ENCODE measurements around the gene IL1RAP.
"Not testable (repeated sequence)": the region's sequence is repeated elsewhere in the genome, so short reads cannot be mapped to it uniquely, and the experiment has no call there.

Gene IL1RAP, protein sequence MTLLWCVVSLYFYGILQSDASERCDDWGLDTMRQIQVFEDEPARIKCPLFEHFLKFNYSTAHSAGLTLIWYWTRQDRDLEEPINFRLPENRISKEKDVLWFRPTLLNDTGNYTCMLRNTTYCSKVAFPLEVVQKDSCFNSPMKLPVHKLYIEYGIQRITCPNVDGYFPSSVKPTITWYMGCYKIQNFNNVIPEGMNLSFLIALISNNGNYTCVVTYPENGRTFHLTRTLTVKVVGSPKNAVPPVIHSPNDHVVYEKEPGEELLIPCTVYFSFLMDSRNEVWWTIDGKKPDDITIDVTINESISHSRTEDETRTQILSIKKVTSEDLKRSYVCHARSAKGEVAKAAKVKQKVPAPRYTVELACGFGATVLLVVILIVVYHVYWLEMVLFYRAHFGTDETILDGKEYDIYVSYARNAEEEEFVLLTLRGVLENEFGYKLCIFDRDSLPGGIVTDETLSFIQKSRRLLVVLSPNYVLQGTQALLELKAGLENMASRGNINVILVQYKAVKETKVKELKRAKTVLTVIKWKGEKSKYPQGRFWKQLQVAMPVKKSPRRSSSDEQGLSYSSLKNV

DNA sequence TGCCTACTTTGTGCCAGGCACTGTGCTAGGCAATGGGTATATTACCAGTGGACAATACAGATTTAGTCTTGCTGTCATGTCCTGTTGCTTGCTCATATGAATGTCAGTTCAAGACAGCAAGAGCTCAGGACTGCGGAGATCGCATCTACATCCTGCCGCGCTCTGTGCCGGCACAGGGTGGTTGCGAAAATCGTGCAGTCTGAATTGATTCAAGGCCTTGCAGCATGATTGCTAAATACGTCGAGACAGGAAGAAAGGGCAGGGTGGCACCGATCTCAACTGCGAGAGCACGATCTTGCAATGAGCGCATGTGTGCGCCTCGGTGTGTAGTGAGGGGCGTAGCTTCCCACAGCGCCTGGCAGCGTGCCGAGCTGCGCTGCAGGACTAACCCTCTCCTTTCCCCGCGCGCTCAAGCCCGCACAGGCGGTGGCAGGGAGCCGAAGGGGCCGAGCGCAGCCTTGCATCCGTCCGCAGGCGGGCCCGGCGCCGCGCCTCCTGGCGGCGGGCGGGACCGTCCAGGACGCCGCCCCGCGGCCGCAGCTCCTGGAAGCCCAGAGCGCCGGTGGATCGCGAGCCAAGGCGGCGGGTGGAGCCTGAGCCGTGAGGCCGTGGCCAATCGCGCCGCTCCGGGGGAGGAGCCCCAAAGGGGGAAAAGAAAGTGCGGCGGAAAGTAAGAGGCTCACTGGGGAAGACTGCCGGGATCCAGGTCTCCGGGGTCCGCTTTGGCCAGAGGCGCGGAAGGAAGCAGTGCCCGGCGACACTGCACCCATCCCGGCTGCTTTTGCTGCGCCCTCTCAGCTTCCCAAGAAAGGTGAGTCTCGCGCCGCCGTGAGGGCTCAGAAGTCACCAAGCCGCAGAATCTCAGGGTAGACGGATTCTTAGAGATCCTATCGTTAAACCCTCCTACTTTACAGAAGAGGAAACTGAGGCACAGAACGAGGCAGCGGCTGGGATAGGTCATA, at the start of gene IL1RAP:
Gene IL1RAP (plus strand): TSS at position 677 of the 962 bp plus-strand sequence. CDS start 50,205 bp downstream, outside the sequence.
- peak; percentile 92 for DNase-seq (ENCODE audit: low spot score)

DNA sequence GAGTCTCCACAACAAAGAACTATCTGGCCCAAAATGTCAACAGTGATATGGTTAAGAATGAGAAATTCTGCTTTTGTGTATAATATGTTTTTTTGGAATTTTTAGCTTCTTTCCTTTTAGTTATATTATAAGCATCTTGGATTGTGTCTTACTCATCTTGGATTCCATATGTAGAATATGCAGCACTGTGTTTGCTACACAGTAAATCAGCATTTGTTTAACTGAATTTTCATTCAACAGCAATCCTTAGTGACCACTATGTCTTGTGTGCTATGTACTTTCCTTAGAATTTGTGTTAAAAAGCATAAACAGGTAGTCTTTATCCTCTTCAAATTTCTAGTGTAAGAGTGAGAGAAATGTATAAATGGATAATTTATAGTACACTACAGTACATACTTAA, 46.0 kb upstream of the IL1RAP start:
- no peak for DNase-seq (ENCODE audit: low spot score)

DNA sequence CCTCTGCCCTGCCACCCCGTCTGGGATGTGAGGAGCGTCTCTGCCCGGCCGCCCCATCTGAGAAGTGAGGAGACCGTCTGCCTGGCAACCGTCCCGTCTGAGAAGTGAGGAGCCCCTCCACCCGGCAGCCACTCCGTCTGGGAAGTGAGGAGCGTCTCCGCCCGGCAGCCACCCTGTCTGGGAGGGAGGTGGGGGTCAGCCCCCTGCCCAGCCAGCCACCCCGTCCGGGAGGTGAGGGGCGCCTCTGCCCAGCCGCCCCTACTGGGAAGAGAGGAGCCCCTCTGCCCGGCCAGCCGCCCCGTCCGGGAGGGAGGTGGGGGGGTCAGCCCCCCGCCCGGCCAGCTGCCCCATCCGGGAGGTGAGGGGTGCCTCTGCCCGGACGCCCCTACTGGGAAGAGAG, 40.6 kb upstream of the IL1RAP start:
- not testable (repeated sequence) for DNase-seq (ENCODE audit: low spot score)

DNA sequence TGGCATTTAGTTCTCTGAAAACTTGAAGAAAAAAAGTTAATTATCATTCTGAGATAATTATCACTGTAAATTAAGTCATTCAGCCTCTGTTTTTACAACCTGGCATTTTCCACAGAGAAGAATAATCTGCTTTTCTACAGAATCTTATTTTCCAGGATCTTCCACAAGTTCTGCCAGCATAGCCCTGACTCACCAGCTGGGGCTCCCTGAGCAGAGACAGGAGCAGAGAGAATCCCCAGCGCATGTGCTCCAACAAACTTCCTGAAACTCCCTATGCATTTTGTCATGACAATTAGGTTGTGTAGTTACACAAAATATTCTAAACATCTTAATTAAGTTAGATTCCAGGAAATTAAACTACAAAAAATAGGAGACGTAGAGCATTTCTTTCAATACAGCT, 32.1 kb upstream of the IL1RAP start:
- no peak for DNase-seq (ENCODE audit: low spot score)

DNA sequence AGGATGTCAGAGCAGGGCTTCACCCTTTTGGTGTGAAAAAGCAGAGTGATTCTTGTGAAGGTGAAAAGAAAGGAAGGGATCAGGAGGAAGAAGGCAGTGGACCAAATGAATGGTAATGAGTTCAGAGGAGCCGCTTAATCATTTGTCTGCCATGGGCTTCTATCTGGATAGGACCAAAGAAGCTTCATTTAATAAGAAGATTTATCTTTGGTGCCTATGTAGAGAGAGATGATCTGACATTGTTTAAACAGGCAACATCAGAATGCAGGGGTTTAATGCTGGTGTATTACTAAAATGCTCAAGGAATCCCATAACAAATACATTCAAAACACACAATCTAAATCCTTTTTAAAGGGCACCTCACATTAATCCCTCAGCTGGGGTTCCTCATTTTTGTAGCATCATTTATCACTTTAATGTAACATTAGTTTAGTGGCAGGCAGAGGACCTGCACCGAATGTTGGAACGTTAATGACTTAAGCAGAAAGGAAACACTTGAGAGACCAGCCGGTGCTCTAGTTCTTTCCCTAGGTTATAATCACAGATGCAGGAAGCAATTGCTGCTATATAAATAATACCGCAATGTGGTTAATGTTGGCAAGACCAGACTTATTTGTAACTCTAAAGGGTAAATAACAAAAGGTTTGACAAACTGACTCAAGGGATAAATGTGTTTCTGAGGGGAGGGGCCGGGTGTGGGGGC, 27.9 kb upstream of the IL1RAP start:
- peak; percentile 17 for DNase-seq (ENCODE audit: low spot score)

DNA sequence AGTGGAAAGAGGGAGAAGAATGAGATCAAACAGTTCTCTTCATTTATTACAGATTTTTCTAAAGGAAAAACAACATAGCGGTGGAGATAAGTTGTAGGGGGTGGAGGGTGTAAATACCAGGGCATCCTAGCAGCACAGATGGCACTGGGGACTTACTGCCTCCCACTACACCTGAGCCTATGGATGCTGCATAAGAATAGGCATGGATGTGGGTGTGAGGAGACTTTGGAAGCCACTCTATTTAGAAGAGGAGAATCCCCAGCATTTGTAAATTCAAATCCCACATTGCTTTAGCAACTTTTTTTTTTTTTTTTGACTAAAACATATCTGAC, 27.4 kb upstream of the IL1RAP start:
- DNase-seq (ENCODE audit: low spot score), result no peak

GRCh38 chr3:190486908-190487607, 26.8 kb upstream of the IL1RAP start:
- no peak for DNase-seq (ENCODE audit: low spot score)

GRCh38 chr3:190491533-190492054, 22.3 kb upstream of the IL1RAP start:
- DNase-seq (ENCODE audit: low spot score), result peak; percentile 94

GRCh38 chr3:190492129-190492528, 21.8 kb upstream of the IL1RAP start:
- DNase-seq (ENCODE audit: low spot score), result peak; percentile 40

GRCh38 chr3:190492966-190493365, 20.9 kb upstream of the IL1RAP start:
- no peak for DNase-seq (ENCODE audit: low spot score)

DNA sequence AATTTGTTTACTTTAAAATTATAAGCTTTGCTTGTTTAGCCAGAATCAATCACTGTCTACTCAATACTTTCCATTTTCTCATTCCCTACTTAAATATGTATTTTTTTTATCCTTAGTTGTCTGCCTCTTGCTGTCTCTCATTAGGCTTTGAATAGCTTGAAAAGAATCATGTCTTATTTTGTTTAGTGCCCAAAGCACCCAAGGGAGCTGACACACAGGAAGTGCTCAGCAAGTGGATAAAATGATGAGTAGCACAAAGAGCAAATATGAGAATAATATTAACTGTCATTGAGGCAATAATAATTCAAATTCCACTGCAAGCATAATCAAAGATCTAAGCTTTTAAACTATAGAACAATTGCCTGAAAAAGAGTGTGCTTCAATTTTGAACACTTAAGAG, 19.0 kb upstream of the IL1RAP start:
- DNase-seq (ENCODE audit: low spot score), result no peak

GRCh38 chr3:190495354-190495753, 18.5 kb upstream of the IL1RAP start:
- no peak for DNase-seq (ENCODE audit: low spot score)

- DNase-seq (ENCODE audit: low spot score), result no peak
These were observed 18.1 kb upstream of the IL1RAP start for GRCh38 chr3:190495796-190496195.

DNA sequence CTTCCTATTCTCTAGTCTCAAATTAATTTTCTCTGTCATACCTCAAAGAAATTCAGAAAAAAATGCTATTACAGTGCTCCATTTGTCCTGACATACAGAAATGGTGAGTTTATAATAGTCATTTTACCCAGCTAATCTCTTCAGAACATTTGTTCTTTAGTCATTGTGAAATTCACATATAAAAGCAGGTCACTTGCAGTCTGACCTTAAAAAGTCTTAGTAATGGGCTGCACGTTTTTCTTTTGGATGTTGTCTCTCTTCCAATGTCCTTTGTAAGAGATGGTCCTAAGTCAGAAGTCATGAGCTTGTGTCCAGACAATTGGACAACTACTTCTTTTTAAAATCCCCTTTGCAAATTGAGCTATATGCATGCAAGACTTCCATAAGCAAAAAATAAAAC, 17.0 kb upstream of the IL1RAP start:
- no peak for DNase-seq (ENCODE audit: low spot score)

- peak; percentile 56 for DNase-seq (ENCODE audit: low spot score)
These were observed 16.1 kb upstream of the IL1RAP start for GRCh38 chr3:190497811-190498210.

DNA sequence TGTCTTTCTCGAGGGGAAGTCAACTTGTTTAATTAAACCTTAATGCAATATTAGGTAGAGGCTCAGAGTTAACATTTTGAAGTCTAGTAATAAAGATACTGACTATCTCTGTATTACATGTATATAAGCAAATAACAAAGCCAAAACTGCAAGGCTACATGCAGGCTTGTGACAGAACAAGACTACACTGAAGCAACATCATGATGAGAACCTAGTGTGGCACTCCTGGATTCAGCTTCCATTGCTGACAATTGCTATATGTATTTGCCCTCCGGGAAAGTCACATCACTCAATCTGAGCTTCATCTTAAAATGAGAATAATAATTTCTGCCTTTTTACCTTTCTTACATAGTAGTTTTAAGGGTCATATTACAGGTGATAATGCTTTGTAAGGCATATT, 15.6 kb upstream of the IL1RAP start:
- DNase-seq (ENCODE audit: low spot score), result no peak

GRCh38 chr3:190499122-190499521, 14.8 kb upstream of the IL1RAP start:
- no peak for DNase-seq (ENCODE audit: low spot score)

DNA sequence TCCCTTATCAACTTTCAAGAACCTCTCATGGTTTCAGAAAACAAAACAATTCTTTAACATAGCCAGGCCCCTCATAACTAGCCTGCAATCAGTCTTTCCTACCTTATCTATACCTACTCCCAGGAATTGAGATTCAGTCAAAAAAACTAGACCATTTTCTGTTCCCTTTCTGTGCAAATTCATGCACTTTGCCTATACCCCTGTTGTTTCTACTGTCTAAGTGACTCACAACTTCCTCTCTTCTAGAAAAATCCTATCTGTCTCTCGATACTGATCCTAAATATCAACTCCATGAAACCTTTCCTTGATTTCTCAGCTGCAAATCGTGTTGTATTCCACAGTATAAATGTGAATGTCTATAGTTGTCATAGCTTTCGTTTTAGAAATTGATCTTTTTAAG, 10.9 kb upstream of the IL1RAP start:
- DNase-seq (ENCODE audit: low spot score), result no peak

GRCh38 chr3:190504354-190505125, 9.3 kb upstream of the IL1RAP start:
- DNase-seq (ENCODE audit: low spot score), result peak; percentile 33

GRCh38 chr3:190505381-190506003, 8.4 kb upstream of the IL1RAP start:
- DNase-seq (ENCODE audit: low spot score), result no peak

Data from kidney tubule cell (primary cell).